ENCODE measurements around the gene NCOA3. TPM values are rescaled to one million over a fixed set of nuclear protein-coding genes. Genes with fewer than 3 reads are reported as not detected.

Gene NCOA3
- polyA plus RNA-seq, 1 of the 3 experiments (the other 2 are of a cell fraction), result 5.8 TPM

- no peak overlapping the region for H2AFZ ChIP-seq (ENCODE audit: low read depth)
- H3K4me2 ChIP-seq, result no peak overlapping the region
- H3K27ac ChIP-seq (ENCODE audit: low read depth in 2 of 2, low read length in 1 of 2), result no peak overlapping the region
- no peak overlapping the region for H3K9ac ChIP-seq
- TF ChIP-seq RXRA (IDR thresholded peaks at IDR 0.05; ENCODE audit: borderline replicate concordance, low read depth) (no peak), SMC3 (IDR thresholded peaks at IDR 0.05; ENCODE audit: low read depth, low read length) (no peak), FOXJ3 (CRISPR knock-in tag; IDR thresholded peaks at IDR 0.05) (no peak), POLR2AphosphoS5 (IDR thresholded peaks at IDR 0.05; ENCODE audit: low read depth, low read length) (no peak), FOSL2 (IDR thresholded peaks at IDR 0.05; ENCODE audit: borderline replicate concordance, low read depth) (no peak), SIN3A (IDR thresholded peaks at IDR 0.05; ENCODE audit: borderline replicate concordance, low read depth, low read length) (no peak), JUND (IDR thresholded peaks at IDR 0.05) (no peak), ELF1 (IDR thresholded peaks at IDR 0.05) (no peak), PBX3 (IDR thresholded peaks at IDR 0.05) (no peak), USF1 (IDR thresholded peaks at IDR 0.05; ENCODE audit: borderline replicate concordance, low read depth) (no peak), REST (IDR thresholded peaks at IDR 0.05; ENCODE audit: low read depth, low read length) (no peak), YY1 (IDR thresholded peaks at IDR 0.05; ENCODE audit: low read depth) (no peak), CHD2 (IDR thresholded peaks at IDR 0.05; ENCODE audit: low read length, partially characterized antibody) (no peak), ZBTB33 (IDR thresholded peaks at IDR 0.05; ENCODE audit: borderline replicate concordance, low read depth) (no peak), RAD21 (IDR thresholded peaks at IDR 0.05; ENCODE audit: low read length) (no peak), TAF1 (IDR thresholded peaks at IDR 0.05; ENCODE audit: borderline replicate concordance, low read depth, low read length) (no peak)
- H3K9me3 ChIP-seq, result no peaks in the 10 kb centered on the region
- H4K20me1 ChIP-seq (ENCODE audit: insufficient read depth), result no peaks in the 10 kb centered on the region
- no peaks in the 10 kb centered on the region for H3F3A ChIP-seq (replicated peaks; ENCODE audit: insufficient read depth)
- DNase-seq, result no peak
- peaks cover 10 to 11% of the 10 kb centered on the region in 2 experiments; a peak in 3 of 4 replicates for H3K4me1 ChIP-seq (ENCODE audit: control insufficient read depth in 1 of 2, insufficient read depth in 2 of 2, low read depth in 1 of 2, low read length in 1 of 2)
- WGBS (ENCODE audit: low lambda C conversion rate), result 94% methylated on average over 3 of the region's 3 CpGs
- CTCF ChIA-PET, result interaction anchor here (0.7 to 2.2 kb wide), 3 partner anchors 108 to 286 kb away, joined by 3 to 6 read pairs (median 4); no protein-coding TSS in a partner anchor
- POLR2A ChIA-PET, result no interaction called here
- no peaks in the 10 kb centered on the region for H3K27me3 ChIP-seq (ENCODE audit: insufficient read depth)
- H3K79me2 ChIP-seq (ENCODE audit: insufficient read depth), result no peaks in the 10 kb centered on the region
- no peaks in the 10 kb centered on the region for H3K9me2 ChIP-seq
- H3K36me3 ChIP-seq (replicated peaks in 1 of 2; ENCODE audit: control insufficient read depth in 1 of 2, insufficient read depth in 2 of 2, low read length in 1 of 2), result no peaks in the 10 kb centered on the region
- H3K4me3 ChIP-seq (ENCODE audit: low read depth in 2 of 2, low read length in 1 of 2), result no peak overlapping the region
Measured at GRCh38 chr20:47492284-47492683, 9.4 kb upstream of the NCOA3 start.

All from SK-N-SH (cell line).